Prostate gland (tissue), 2 donors: ENCODE results near the gene ATAD2B.

Experiments
- POLR2A ChIP-seq: fragments of 450-650 bp; IDR thresholded peaks from one replicate; pipeline ENCODE4 v1.6.1; 2016; ENCODE audit warnings: antibody characterized with exemption, mild to moderate bottlenecking
- POLR2AphosphoS5 ChIP-seq: sonication (generic); formaldehyde crosslinking; IDR thresholded peaks from one replicate; pipeline ENCODE4 v1.6.1; 2017; ENCODE audit warnings: antibody characterized with exemption
- TF ChIP-seq, protein P1 (sequence below), 4 experiments: fragments of 200-600 bp in 2 of 4; fragments of 450-650 bp in 2 of 4; sonication (generic) in 2 of 4; IDR thresholded peaks; 1 replicate in 3 of 4; 2 replicates in 1 of 4; pipeline ENCODE4 v1.5.1; 2016 to 2019; ENCODE audit warnings: antibody characterized with exemption in 4 of 4, mild to moderate bottlenecking in 2 of 4, moderate library complexity in 2 of 4

GRCh38 chr2:23767876-23768621, 158.9 kb downstream of the ATAD2B start:
- TF ChIP-seq, protein P1, sequence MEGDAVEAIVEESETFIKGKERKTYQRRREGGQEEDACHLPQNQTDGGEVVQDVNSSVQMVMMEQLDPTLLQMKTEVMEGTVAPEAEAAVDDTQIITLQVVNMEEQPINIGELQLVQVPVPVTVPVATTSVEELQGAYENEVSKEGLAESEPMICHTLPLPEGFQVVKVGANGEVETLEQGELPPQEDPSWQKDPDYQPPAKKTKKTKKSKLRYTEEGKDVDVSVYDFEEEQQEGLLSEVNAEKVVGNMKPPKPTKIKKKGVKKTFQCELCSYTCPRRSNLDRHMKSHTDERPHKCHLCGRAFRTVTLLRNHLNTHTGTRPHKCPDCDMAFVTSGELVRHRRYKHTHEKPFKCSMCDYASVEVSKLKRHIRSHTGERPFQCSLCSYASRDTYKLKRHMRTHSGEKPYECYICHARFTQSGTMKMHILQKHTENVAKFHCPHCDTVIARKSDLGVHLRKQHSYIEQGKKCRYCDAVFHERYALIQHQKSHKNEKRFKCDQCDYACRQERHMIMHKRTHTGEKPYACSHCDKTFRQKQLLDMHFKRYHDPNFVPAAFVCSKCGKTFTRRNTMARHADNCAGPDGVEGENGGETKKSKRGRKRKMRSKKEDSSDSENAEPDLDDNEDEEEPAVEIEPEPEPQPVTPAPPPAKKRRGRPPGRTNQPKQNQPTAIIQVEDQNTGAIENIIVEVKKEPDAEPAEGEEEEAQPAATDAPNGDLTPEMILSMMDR (IDR thresholded peaks at IDR 0.05), result no peak
- no peak for TF ChIP-seq POLR2AphosphoS5
- no peak for TF ChIP-seq POLR2A
